Measurements from ENCODE around the gene PDPK1. TPM values are rescaled to one million over a fixed set of nuclear protein-coding genes. Genes with fewer than 3 reads are reported as not detected.

The PDPK1 gene
- total and polyA plus RNA-seq, 2 donors from 2014 or later: 14.3 to 52.3 TPM

GRCh38 chr16:2596747-2597559, 59.1 kb downstream of the PDPK1 start:
- Histone ChIP-seq H3K27me3 (ENCODE audit: control insufficient read depth, insufficient read depth, low read length) (no peaks in the 10 kb centered on the region), H3K9me3 (ENCODE audit: control insufficient read depth in 2 of 3, insufficient read depth in 1 of 3, low read length in 3 of 3) (no peaks in the 10 kb centered on the region), H3K4me1 (ENCODE audit: control insufficient read depth in 2 of 3, insufficient read depth in 2 of 3, low read depth in 1 of 3, low read length in 3 of 3) (no peaks in the 10 kb centered on the region), H3K36me3 (ENCODE audit: control insufficient read depth in 2 of 3, insufficient read depth in 3 of 3, low read length in 3 of 3) (peaks cover 0 to 17% (median 9%) of the 10 kb centered on the region in 3 donors), H3K4me3 (ENCODE audit: low read length in 3 of 3) (no peak overlapping the region), H3K27ac (ENCODE audit: low read depth in 2 of 2, low read length in 2 of 2) (no peak overlapping the region), H3K9ac (ENCODE audit: low read length in 3 of 3) (no peak overlapping the region)
- intact Hi-C loops (cut with DNase I): no loop called here
- DNase-seq (peak in 1 of 5 donors; percentile 41), FAIRE-seq (no peak)
- no peak for TF ChIP-seq CTCF (IDR thresholded peaks at IDR 0.05; ENCODE audit: borderline replicate concordance, extremely low read depth, insufficient read depth)

GRCh38 chr16:2597560-2597902, 59.7 kb downstream of the PDPK1 start:
- no peaks in the 10 kb centered on the region for H3K9me3 ChIP-seq (ENCODE audit: control insufficient read depth in 2 of 3, insufficient read depth in 1 of 3, low read length in 3 of 3)
- H3K4me3 ChIP-seq (ENCODE audit: low read length in 3 of 3): no peak overlapping the region
- FAIRE-seq (no peak), DNase-seq (peak in 1 of 5 donors; percentile 58)
- no peak for TF ChIP-seq CTCF (IDR thresholded peaks at IDR 0.05; ENCODE audit: borderline replicate concordance, extremely low read depth, insufficient read depth)
- H3K27me3 ChIP-seq (ENCODE audit: control insufficient read depth, insufficient read depth, low read length): no peaks in the 10 kb centered on the region
- H3K36me3 ChIP-seq (ENCODE audit: control insufficient read depth in 2 of 3, insufficient read depth in 3 of 3, low read length in 3 of 3): peaks cover 0 to 17% (median 9%) of the 10 kb centered on the region in 3 donors
- intact Hi-C loops (cut with DNase I): no loop called here
- no peaks in the 10 kb centered on the region for H3K4me1 ChIP-seq (ENCODE audit: control insufficient read depth in 2 of 3, insufficient read depth in 2 of 3, low read depth in 1 of 3, low read length in 3 of 3)
- no peak overlapping the region for H3K27ac ChIP-seq (ENCODE audit: low read depth in 2 of 2, low read length in 2 of 2)
- H3K9ac ChIP-seq (ENCODE audit: low read length in 3 of 3): no peak overlapping the region

GRCh38 chr16:2598133-2598641, 60.4 kb downstream of the PDPK1 start:
- Histone ChIP-seq H3K27me3 (ENCODE audit: control insufficient read depth, insufficient read depth, low read length) (no peaks in the 10 kb centered on the region), H3K27ac (ENCODE audit: low read depth in 2 of 2, low read length in 2 of 2) (no peak overlapping the region), H3K4me3 (ENCODE audit: low read length in 3 of 3) (no peak overlapping the region), H3K36me3 (ENCODE audit: control insufficient read depth in 2 of 3, insufficient read depth in 3 of 3, low read length in 3 of 3) (peaks cover 0 to 17% (median 9%) of the 10 kb centered on the region in 3 donors), H3K9ac (ENCODE audit: low read length in 3 of 3) (no peak overlapping the region), H3K4me1 (ENCODE audit: control insufficient read depth in 2 of 3, insufficient read depth in 2 of 3, low read depth in 1 of 3, low read length in 3 of 3) (no peaks in the 10 kb centered on the region), H3K9me3 (ENCODE audit: control insufficient read depth in 2 of 3, insufficient read depth in 1 of 3, low read length in 3 of 3) (no peaks in the 10 kb centered on the region)
- no peak for TF ChIP-seq CTCF (IDR thresholded peaks at IDR 0.05; ENCODE audit: borderline replicate concordance, extremely low read depth, insufficient read depth)
- DNase-seq: peak in 1 of 5 donors; percentile 53
- intact Hi-C loops (cut with DNase I): no loop called here
- no peak for FAIRE-seq
